ENCODE results near the gene HMGN1.

GRCh38 chr21:39326607-39327307 is 22.1 kb downstream of the HMGN1 start:
- TF ChIP-seq CTCF (IDR thresholded peaks at IDR 0.05; ENCODE audit: low read depth, low read length), result no peak
- TF ChIP-seq POLR2A (IDR thresholded peaks at IDR 0.05; ENCODE audit: extremely low read depth, insufficient read length), result no peak
- no peak for TF ChIP-seq MYC (IDR thresholded peaks at IDR 0.05; ENCODE audit: low read depth, low read length)
